HCT116 (cell line): ENCODE data around the gene PRDM1. TPM values are rescaled to one million over a fixed set of nuclear protein-coding genes. Genes with fewer than 3 reads are reported as not detected.

Source experiments
- ATAC-seq: fragments of 200-7000 bp; cut with Tn5 transposase; 2 replicates; pipeline ENCODE4 v1.9.1; 2020; ENCODE audit warnings: mild to moderate bottlenecking, moderate library complexity
- BruUV-seq: library from RNA; stranded (reverse); fragments of 400-500 nt; replicated peaks from 2 replicates; lab custom pipeline; 2021; lab: Mats Ljungman, UMichigan
- CTCF ChIA-PET: fragments of 300-600 bp; sonication (Branson Sonifier 250); formaldehyde crosslinking; loops from one replicate; lab custom pipeline; 2021; ENCODE audit warnings: antibody characterized with exemption; lab: Charles Lee
- POLR2A ChIA-PET: fragments of 300-600, 350-600 bp; sonication (Branson Sonifier 250); formaldehyde crosslinking; loops from one replicate; lab custom pipeline; 2021; ENCODE audit warnings: antibody characterized with exemption; lab: Charles Lee
- RAD21 ChIA-PET, 2 experiments: fragments of 300-600 bp; sonication (Branson Sonifier 250); formaldehyde crosslinking; loops; one replicate each; lab custom pipeline; 2023; ENCODE audit warnings: low total read pairs in 2 of 2; ENCODE audit not compliant: uncharacterized antibody in 2 of 2, unreplicated experiment in 2 of 2, low non-redundant PET in 1 of 2; lab: Charles Lee
- DNase-seq: peaks from one replicate; pipeline ENCODE4 v3.0.0-alpha.2; 2010; ENCODE audit warnings: low read depth, low spot score
- H2AFZ ChIP-seq: fragments of 200-600 bp; shearing (Covaris generic), sonication (generic); 2 replicates; pipeline ENCODE4 v1.6.1; 2017; ENCODE audit warnings: low read depth, mixed run types, mixed read lengths, antibody characterized with exemption, low read length; ENCODE audit not compliant: poor library complexity, severe bottlenecking
- H3K27ac ChIP-seq: 2 replicates; pipeline ENCODE4 v1.5.1; 2012; ENCODE audit warnings: low read depth, low read length
- H3K27me3 ChIP-seq: fragments of 200-600 bp; sonication (generic); 2 replicates; pipeline ENCODE4 v1.6.1; 2016; ENCODE audit warnings: mixed run types, low read length, mixed read lengths; ENCODE audit not compliant: insufficient read depth
- H3K36me3 ChIP-seq, 2 experiments: fragments of 200-500 bp in 1 of 2; fragments of 200-600 bp in 1 of 2; sonication (Bioruptor generic) in 1 of 2; sonication (generic) in 1 of 2; 2 replicates each; pipeline versions ENCODE4 v1.5.1 to v1.6.1; 2014 to 2016; ENCODE audit warnings: low read length in 2 of 2, inconsistent platforms in 1 of 2, mixed read lengths in 1 of 2, mixed run types in 1 of 2; ENCODE audit not compliant: insufficient read depth in 2 of 2, control insufficient read depth in 1 of 2
- H3K4me1 ChIP-seq, 2 experiments: fragments of 200-600 bp in 1 of 2; sonication (generic) in 1 of 2; 2 replicates each; pipeline versions ENCODE4 v1.5.1 to v1.6.1; 2012 to 2017; ENCODE audit warnings: low read length in 2 of 2, inconsistent platforms in 1 of 2, mild to moderate bottlenecking in 1 of 2, mixed read lengths in 1 of 2, mixed run types in 1 of 2, moderate library complexity in 1 of 2; ENCODE audit not compliant: insufficient read depth in 2 of 2, control insufficient read depth in 1 of 2
- H3K4me2 ChIP-seq: fragments of 200-600 bp; sonication (generic); 2 replicates; pipeline ENCODE4 v1.6.1; 2017; ENCODE audit warnings: mixed run types, low read length, mixed read lengths
- H3K4me3 ChIP-seq, 2 experiments: fragments of 200-600 bp in 1 of 2; sonication (generic) in 1 of 2; replicated peaks in 1 of 2; 2 replicates each; pipeline ENCODE4 v1.5.1; 2011 to 2016; ENCODE audit warnings: low read length in 2 of 2, control low read depth in 1 of 2, low read depth in 1 of 2, mild to moderate bottlenecking in 1 of 2, mixed read lengths in 1 of 2, mixed run types in 1 of 2
- H3K79me2 ChIP-seq: fragments of 200-600 bp; sonication (generic); 2 replicates; pipeline ENCODE4 v1.6.1; 2017; ENCODE audit warnings: mild to moderate bottlenecking, mixed run types, low read length, moderate library complexity, mixed read lengths; ENCODE audit not compliant: insufficient read depth
- H3K9ac ChIP-seq: fragments of 200-600 bp; sonication (generic); 2 replicates; pipeline ENCODE4 v1.6.1; 2016; ENCODE audit warnings: low read length, mixed read lengths
- H3K9me2 ChIP-seq: fragments of 200-600 bp; sonication (generic), shearing (Covaris generic); 2 replicates; pipeline ENCODE4 v1.6.1; 2017; ENCODE audit warnings: mixed run types, mild to moderate bottlenecking, moderate library complexity; ENCODE audit not compliant: insufficient read depth
- H3K9me3 ChIP-seq, 2 experiments: fragments of 200-500 bp in 1 of 2; fragments of 200-600 bp in 1 of 2; sonication (Bioruptor generic) in 1 of 2; sonication (generic) in 1 of 2; 2 replicates each; pipeline ENCODE4 v1.6.1; 2014 to 2017; ENCODE audit warnings: low read length in 2 of 2, mixed read lengths in 2 of 2, inconsistent platforms in 1 of 2, low read depth in 1 of 2, mild to moderate bottlenecking in 1 of 2, mixed run types in 1 of 2, moderate library complexity in 1 of 2; ENCODE audit not compliant: control insufficient read depth in 1 of 2, insufficient read depth in 1 of 2
- H4K20me1 ChIP-seq: fragments of 200-600 bp; sonication (generic), shearing (Covaris generic); 2 replicates; pipeline ENCODE4 v1.6.1; 2017; ENCODE audit warnings: mixed run types, mild to moderate bottlenecking, moderate library complexity; ENCODE audit not compliant: insufficient read depth
- CEBPB ChIP-seq: IDR thresholded peaks from 2 replicates; pipeline ENCODE4 v1.6.1; 2012; ENCODE audit warnings: low read depth
- CTCF ChIP-seq, 3 experiments: fragments of 200-600 bp in 1 of 3; sonication (generic) in 1 of 3; IDR thresholded peaks in 2 of 3; conservative IDR thresholded peaks in 1 of 3; 2 replicates each; pipeline ENCODE4 v1.5.1; 2012 to 2017; ENCODE audit warnings: low read depth in 2 of 3, low read length in 2 of 3, antibody characterized with exemption in 1 of 3, borderline replicate concordance in 1 of 3, control low read depth in 1 of 3, mild to moderate bottlenecking in 1 of 3, mixed read lengths in 1 of 3, mixed run types in 1 of 3, moderate library complexity in 1 of 3; ENCODE audit not compliant: insufficient read depth in 1 of 3
- EGR1 ChIP-seq: IDR thresholded peaks from 2 replicates; pipeline ENCODE4 v1.6.1; 2012; ENCODE audit warnings: low read depth
- ELF1 ChIP-seq: IDR thresholded peaks from 2 replicates; pipeline ENCODE4 v1.6.1; 2012; ENCODE audit warnings: low read depth, borderline replicate concordance
- FOSL1 ChIP-seq: IDR thresholded peaks from 2 replicates; pipeline ENCODE4 v1.6.1; 2012; ENCODE audit warnings: low read depth
- JUND ChIP-seq: IDR thresholded peaks from 2 replicates; pipeline ENCODE4 v1.6.1; 2012
- POLR2A ChIP-seq: IDR thresholded peaks from 2 replicates; pipeline ENCODE4 v1.7.0; 2011; ENCODE audit warnings: borderline replicate concordance; ENCODE audit not compliant: insufficient read depth, insufficient read length; ENCODE audit errors: extremely low read depth
- POLR2AphosphoS5 ChIP-seq: IDR thresholded peaks from 2 replicates; pipeline ENCODE4 v1.6.1; 2011; ENCODE audit warnings: mild to moderate bottlenecking, low read depth, low read length, moderate library complexity
- SIN3A ChIP-seq: IDR thresholded peaks from 2 replicates; pipeline ENCODE4 v1.6.1; 2012; ENCODE audit warnings: low read depth
- YY1 ChIP-seq: IDR thresholded peaks from 2 replicates; pipeline ENCODE4 v1.6.1; 2011; ENCODE audit warnings: low read length, low read depth, moderate library complexity, mild to moderate bottlenecking; ENCODE audit not compliant: insufficient replicate concordance; ENCODE audit errors: extremely low read depth
- ZBTB33 ChIP-seq: IDR thresholded peaks from 2 replicates; pipeline ENCODE4 v1.6.1; 2011; ENCODE audit warnings: mild to moderate bottlenecking, low read length, moderate library complexity; ENCODE audit not compliant: insufficient replicate concordance; ENCODE audit errors: extremely low read depth
- ZFX ChIP-seq: fragments of 450-650 bp; IDR thresholded peaks from 2 replicates; pipeline ENCODE4 v1.6.1; 2017
- intact Hi-C: fragments of 100-400 bp; cut with micrococcal nuclease; formaldehyde crosslinking; loops from 2 replicates; pipeline ENCODE4 v1.10.0; 2022
- total RNA-seq: library from RNA; stranded (reverse); gene quantifications from one replicate; pipeline ENCODE4 v1.2.1, GENCODE V29; 2021; ENCODE audit not compliant: unreplicated experiment

PRDM1 gene
- total RNA-seq, 1 experiment from 2014 or later = 3.4 TPM

- no peaks in the 10 kb centered on the region for H3K9me3 ChIP-seq
- H4K20me1 ChIP-seq = no peaks in the 10 kb centered on the region
- no peaks in the 10 kb centered on the region for H3K9me2 ChIP-seq
- H3K9ac ChIP-seq = no peak overlapping the region
- no peaks in the 10 kb centered on the region for H3K27me3 ChIP-seq
- intact Hi-C loops = no loop called here
- DNase-seq = no peak
- peak overlapping the region; percentile 21; the same call in 1 of the 2 replicates for H3K4me2 ChIP-seq
- H3K27ac ChIP-seq = no peak overlapping the region
- RAD21 ChIA-PET = no interaction called here
- BruUV-seq = no TSS peak
- TF ChIP-seq POLR2AphosphoS5 = no peak
- TF ChIP-seq CEBPB = no peak
- no peak for TF ChIP-seq FOSL1
- TF ChIP-seq ELF1 = no peak
- no peak for TF ChIP-seq SIN3A
- no peak for TF ChIP-seq EGR1
- TF ChIP-seq CTCF (IDR thresholded peaks at IDR 0.05 in 2 of 3, conservative IDR thresholded peaks at IDR 0.05 in 1 of 3; ENCODE audit: borderline replicate concordance in 1 of 3, insufficient read depth in 1 of 3, low read depth in 2 of 3, low read length in 2 of 3) = no peak
- no peak for TF ChIP-seq ZBTB33
- no peak for TF ChIP-seq JUND
- TF ChIP-seq ZFX = no peak
- TF ChIP-seq YY1 = no peak
- TF ChIP-seq POLR2A = no peak
- H3K79me2 ChIP-seq = no peaks in the 10 kb centered on the region
- no peak overlapping the region for H2AFZ ChIP-seq
- CTCF ChIA-PET = no interaction called here
- ATAC-seq = peak; percentile 59
- POLR2A ChIA-PET = no interaction called here
- peaks cover 26% of the 10 kb centered on the region in 2 experiments for H3K4me1 ChIP-seq
- no peak overlapping the region for H3K4me3 ChIP-seq
- no peaks in the 10 kb centered on the region for H3K36me3 ChIP-seq
Observed at GRCh38 chr6:106103728-106104109, 17.6 kb downstream of the PRDM1 start.
